ENCODE data around the gene ANKRD26.
"Not testable (repeated sequence)": the region's sequence is repeated elsewhere in the genome, so short reads cannot be mapped to it uniquely, and the experiment has no call there.

Gene ANKRD26

DNA sequence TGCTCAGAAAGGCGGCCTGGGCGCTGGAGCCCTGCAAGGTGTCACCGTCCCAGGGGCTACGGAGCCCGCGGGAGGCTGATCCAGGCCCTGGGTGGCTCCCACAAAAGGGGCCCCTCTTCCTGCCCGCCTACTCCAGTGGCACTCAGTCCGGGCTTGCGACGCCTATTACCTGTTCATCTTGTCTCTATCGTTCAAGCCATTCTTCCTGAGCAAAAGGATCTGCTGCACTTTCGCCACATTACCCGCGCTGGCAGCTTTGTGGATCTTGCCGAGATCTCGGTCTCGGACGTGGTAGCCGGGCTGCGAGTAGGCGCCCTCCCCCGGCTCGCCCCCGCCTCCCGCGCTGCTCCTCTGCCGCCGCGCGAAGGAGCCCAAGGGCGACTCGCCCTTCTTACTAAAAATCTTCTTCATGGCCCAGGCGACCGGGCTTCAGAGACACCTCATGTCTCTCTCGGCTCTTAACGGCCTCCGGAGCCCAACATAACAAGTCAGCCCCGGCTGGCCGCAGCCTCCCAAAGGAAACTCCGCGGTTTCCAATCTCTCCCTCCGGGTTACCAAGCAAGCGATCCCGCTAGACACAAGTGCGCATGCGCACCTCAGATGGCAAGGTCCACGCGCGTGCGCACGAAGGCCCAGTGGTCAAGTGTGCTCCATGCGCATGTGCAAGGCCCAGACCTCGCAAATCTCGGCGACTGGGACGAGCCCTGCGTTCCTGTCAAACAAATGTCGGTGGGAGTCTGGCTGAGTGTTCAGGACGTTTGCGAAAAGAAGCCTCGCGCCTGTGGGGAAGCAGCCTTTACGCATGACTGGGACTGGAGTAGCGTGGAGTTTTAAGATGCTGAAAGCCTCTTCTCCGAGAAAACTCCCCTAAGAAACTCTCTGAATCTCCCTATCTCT, at the start of gene ANKRD26:
Gene ANKRD26 (minus strand): TSS at position 579 of the 897 bp plus-strand sequence. CDS start 168 bp downstream, at position 411.
- DNase-seq, result peak; percentile 93

DNA sequence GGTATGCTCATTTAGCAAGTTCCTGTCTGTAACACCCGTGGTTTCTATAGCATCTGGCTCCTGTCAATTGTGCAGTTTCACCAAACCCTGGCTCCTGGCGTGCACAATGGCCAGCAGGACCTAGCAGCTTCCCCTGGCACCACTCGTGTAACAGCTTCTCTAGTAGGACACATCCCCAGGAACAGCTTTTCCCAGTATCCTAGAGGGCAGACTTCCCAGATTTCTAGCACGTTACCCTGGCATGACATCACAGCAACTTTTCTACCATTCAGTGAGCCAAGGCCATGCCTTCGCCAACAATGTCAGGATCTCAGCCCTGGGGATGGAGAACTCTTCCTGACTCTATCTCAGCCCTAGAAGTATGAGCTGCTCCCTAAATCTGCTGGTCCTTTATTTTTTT, 47.4 kb upstream of the ANKRD26 start:
- DNase-seq, result no peak

DNA sequence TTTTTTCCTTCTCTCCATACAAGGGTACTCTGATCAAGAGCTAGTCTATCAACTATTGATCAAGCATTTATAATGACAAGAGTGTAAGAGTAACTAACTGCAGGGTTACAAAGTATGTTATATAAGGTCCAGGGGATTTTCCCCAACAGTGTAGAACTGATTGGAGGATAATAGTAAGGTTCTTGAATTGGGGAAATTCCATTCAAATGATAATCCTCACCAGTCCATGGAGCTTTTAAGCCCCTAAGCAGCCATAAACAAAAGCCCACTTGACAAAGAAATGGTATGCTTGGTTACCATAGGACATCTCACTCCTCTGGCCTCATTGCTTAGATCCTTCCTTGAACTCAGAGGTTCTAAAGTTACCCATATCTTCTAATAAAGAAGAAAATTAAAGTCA, 45.6 kb upstream of the ANKRD26 start:
- DNase-seq, result no peak

DNA sequence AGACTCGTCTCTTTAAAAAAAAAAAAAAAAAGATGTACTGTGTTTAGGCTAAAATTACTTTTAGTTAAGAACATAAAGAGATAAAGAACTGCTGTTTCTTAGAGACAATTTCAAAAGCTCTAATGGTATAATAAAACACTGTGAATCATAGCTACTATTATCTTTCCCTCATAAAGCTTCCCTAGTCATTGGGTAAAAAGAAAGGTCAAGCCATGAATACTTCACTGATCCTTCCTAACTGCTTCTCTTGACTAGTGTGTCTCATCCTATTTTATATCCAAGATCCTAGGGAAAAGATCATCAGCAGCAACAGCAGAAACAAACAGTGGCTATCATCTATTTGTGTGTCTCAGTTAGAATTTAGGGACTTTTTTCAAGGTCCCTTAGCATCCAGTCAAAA, 43.4 kb upstream of the ANKRD26 start:
- no peak for DNase-seq

DNA sequence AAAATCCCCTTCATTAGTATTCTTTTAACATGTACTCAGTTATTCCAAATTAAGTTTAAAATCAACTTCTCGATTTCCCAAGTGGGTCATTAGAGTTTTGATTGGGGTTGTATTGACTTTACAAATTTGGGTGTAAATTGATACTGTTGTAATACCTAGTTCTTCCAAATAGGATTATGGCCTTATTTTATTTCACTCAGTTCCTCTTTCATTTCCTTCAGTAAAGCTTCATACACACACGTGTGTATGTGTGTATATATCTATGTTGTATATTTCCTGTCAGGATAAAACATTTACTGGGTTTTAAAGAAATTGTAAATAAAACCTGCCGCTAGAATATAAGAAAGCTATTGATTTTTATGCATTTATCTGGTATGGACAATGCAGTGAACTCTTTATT, 38.0 kb upstream of the ANKRD26 start:
- no peak for DNase-seq

DNA sequence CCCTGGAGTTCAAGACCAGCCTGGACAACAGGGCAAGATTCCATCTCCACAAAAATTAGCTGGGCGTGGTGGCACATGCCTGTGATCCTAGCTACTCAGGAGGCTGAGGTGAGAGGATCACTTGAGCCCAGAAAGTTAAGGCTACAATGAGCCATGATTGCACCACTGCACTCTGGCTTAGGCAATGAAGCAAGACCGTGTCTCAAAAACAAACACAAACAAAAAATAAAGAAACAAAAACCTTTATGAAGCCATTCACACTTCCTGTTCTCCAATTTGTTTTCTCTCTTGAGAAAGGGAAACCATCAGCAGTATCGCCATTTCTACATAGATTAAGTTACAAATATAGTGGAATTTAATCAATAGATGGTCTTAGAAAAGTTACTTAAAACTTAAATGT, 34.1 kb upstream of the ANKRD26 start:
- no peak for DNase-seq

DNA sequence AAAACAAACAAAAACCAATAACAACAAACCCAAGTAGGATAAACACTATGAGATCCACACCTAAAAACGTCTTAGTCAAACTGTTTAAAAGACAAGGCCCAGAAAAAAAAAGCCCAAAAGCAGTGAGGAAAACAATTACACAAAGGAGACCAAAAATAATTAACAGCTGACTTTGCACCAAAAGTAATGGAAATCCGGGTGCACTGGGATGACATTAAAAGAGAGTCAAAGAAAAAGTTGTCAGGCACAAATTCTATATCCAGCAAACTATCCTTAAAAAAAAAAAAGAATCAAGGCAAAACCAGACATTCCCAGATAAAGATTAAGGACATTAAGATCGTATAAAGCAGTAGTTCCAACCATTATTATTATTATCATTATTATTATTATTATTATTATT, 7.9 kb upstream of the ANKRD26 start:
- no peak for DNase-seq

DNA sequence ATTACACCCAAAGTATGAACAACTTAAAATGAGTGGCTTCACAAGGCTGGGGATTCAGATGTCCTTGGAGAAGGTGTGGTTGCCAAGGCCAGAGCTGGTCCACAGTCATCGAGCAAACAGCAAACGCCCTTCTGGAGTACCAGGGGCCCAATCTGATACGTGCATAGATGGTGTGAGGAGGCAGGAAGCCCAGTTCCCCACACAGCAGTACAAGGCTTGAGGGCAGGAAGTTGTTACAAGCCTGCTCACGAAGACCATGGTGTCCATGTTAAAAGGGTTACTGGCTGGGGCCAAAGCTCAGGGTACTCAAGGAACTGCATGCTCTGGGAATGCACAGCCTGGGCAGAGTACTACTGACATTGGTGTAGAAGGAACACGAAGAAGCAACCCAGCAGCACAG, 4.6 kb upstream of the ANKRD26 start:
- no peak for DNase-seq

DNA sequence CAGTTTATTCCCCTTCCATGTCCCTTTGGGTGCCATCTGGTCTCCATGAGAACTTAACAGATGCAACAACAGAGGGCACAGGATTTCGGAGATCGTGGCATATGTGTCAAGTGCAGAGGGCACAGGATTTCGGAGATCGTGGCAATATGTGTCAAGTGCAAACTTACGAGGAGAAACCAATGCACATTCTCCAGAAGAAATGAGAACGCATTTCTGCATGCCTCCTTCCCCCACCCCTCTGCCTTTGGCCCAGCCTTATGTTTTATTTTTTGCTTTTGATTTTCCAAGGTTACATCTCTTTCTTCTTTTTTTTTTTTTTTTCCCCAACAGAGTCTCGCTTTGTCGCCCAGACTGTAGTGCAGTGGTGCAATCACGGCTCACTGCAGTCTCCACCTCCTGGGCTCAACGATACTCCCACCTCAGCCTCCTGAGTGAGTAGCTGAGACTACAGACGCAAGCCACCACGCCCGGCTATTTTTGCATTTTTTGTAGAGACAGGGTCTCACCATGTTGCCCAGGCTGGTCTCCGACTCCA, 586 bp upstream of the ANKRD26 start:
- peak; percentile 58 for DNase-seq

DNA sequence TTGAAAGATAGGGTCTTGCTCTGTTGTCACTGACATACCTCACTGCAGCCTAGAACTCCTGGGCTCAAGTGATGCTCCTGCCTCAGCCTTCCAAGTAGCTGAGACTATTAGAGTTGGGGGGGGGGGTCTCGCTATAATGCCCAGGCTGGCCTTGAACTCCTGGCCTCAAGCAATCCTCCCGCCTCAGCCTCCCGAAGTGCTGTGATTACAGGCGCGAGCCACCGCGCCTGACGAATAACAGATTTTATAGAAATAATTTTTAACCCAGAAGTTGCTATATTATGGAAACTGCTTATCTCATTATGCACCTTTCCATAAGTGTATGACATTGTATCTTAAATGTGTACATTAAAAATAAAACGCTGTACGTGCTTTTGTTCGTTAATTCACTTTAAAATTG, 846 bp downstream of the ANKRD26 start:
- DNase-seq, result no peak

DNA sequence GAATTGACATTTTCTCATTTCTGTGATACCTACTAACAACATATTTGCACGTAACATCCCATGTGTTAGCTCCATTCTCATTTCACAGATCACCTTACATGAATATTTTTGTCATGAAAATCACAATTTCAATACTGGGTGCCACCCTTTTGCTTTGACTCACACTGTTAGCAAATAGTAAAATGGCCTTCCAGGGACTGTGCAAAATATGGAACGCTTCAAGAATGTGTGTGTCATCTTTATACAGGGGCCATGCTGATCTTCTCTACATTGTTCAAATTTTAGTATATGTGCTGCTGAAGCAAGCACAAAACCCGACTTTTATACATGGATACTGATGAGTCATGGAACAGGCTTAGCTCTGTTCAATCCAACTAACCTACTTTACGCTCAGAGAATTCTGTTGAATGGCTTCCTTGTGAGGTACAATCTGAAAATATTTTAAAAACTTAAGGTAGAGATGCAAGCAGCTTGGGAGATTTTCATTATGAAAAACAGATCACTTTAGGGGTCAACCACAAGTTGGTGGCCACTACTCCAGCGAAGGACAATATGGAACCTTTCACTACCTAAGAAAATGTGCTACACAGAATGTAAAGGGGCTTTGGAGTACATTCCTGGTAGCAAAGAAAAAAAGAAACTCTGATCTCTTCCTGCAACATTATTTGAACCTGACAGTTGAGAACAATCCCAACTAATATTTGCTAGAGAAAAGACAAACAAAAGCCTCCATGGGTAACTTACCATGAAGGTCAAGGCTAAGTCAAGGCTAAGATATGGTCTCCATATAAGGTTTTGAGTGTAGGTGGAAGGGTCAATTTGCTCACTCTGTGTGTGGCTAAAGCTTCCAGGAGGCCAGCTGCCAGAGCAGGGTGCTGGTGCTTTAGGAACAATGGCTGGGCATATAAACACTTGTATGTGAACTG, 11.9 kb downstream of the ANKRD26 start:
- DNase-seq, result no peak

DNA sequence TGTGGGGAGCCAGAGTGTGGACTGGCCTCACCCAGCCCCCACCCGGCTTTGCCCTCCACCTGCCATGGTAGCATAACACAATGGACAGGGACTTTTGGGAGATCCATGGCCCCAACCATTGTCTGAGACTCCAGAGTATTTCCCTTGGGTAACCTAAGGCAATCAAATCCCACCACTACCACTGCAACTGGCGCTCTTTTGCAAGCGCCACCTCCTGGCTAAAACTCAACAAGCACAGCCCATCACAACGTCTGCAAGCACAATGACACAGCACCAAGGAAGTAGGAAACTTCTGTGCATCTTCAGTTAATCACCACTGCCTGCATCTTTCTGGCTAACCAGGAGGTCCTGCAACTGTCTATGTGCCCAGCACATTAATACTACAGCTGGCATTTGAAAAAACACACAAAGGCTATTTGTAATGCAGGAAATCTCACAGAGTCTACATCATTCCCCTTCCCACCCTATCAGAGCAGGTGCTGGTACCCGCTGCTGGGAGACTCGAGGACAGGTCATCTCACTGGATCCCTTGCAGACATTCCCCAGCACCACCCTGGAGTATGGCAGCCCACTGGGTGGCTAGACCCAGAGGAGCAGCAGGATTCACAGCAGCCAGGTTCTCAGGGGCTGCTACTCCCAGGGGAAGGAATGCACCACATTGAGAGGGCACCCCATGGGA, 27.7 kb downstream of the ANKRD26 start:
- DNase-seq, result no peak

DNA sequence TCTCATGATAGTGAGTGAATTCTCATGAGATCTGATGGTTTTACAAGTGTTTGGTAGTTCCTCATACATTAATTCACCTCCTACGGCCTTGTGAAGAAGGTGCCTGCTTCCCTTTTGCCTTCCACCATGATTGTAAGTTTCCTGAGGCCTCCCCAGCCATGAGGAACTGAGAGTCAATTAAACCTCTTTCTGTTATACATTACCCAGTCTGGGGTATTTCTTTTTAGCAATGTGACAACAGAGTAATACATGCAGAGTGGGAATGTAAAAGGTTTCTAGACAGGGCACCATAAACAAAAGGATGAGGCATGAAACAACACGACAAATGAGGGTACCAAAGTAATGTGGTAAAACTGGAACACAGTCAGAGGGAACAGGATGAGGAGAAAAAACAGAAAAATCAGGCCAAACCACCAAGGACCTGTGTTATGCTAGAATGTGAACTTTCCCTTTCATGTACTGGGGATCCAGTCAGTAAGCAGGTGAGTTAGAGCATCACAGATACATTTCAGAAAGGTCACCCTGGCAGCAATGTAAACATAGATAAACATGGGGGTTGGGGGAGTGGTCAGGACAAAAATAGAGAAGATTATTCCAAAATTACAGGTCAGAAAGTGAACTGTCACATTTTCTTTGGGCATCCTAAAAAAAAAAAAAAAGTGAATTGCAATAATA, 31.9 kb downstream of the ANKRD26 start:
- no peak for DNase-seq

DNA sequence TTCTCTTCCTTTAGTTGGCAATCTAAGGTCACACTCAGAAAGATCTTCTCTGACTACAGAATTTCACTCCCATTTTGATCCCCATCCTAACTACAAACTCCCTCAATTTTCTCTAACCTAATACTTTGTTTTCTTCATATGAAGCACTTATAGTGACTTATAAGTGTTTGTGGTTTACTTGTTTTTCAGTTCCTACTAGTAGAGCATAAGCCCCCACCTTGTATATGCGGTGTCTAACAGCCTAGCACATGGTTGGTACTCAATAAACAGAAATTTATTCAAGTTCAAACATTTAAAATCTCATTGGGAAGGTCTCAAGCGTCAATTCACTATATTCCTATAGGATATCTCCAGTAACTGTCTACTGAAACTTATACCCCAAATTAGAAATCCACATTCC, 35.2 kb downstream of the ANKRD26 start:
- no peak for DNase-seq

DNA sequence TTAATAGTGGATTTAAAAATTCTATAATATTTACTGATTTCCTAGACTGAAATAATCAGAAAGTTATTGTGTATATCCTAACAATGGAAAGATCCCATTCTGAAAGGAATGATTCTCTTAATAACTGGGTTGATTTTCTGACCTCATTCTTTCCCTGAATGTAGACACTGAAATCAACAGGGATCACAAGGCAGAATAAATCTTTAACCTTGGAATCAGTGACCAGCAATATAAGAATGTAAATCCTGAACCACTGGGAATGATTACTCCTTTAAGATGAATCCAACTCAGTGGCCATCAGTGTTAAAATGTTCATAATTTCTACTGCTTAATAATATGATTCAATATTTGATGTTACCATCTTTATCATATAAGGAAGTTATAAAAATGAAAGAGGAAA, 47.6 kb downstream of the ANKRD26 start:
- DNase-seq, result no peak

DNA sequence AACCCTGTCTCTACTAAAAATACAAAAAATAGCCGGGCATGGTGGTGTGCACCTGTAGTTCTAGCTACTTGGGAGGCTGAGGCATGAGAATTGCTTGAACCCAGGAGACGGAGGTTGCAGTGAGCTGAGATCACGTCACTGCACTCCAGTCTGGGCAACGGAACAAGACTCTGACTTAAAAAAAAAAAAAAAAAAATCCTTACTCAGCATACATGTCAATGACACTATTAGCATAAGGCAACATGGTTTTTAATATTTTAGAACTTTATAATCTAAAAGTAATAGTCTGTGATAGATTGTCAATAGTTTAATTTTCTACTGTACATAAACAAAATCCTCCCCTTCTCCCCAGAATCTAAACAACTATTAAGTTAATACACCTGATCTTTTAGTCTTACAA, 55.0 kb downstream of the ANKRD26 start:
- not testable (repeated sequence) for DNase-seq

DNA sequence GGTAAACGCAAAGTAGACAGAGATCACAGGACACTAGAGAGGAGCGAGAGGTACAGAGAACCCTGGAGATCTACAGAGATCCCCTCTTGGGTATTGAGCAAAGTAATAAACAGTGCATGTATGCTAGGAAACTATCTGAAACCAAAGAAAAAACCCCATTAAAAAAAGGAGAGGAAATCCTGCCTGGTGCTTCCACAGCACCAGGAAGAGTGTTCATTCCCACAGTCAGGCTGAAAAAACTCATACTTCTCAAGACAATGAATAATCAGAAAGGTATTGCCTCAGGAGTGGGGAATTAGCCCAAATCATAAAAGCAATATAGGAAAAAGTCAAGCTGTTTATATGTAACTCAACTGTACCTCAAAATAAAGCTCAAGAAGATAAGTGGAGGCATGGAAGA, 59.1 kb downstream of the ANKRD26 start:
- DNase-seq, result no peak

DNA sequence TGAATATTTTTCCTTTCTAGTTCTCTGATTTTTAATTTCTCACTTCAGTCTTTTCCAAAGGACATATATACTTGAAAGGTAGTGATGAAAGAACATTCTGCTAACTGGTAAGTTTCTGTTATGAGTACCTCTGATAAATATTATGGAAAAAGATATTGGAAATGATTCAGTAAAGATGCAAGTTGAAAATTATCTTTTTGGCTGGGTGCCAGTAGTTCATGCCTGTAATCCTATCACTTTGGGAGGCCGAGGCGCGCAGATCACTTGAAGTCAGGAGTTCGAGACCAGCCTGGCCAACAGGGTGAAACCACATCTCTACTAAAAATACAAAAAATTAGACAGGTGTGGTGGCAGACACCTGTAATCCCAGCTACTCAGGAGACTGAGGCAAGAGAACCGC, 62.1 kb downstream of the ANKRD26 start:
- DNase-seq, result no peak

DNA sequence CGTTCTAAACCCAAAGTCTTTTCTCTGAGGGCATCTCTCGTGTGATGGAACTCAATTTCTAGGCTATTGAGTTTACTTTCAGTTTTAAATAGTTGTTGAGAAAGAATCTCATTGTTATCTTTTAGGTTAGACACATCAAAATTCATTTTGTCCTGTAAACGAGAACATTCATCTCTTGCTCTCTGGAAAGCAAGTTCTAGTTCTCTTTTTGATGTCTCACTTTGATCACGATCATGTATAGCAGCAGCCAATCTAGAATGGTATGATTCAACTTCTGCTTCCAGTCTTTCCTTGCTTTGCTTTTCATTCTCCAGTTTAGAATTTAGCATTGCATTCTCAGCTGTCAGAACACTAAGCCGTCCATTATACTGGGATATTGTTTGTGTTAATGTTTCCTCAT, 65.1 kb downstream of the ANKRD26 start:
- DNase-seq, result no peak

DNA sequence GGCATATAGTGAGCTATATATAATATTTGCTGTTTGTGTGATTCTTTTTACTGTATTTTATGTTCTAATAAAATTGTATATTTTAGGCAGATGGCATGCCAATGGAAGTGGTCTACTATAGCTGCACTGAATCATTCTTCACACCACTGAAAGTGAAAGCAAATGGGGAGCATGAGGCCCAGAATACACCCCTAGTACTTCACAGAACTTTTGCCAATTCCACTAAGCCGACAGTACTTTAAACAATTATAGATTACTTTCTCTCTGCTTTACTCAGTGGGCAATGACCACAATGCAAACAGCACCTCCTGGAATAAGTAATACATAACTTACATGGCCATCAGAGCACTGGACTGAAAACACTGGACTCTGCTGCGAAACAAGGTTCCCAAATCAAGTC, 70.2 kb downstream of the ANKRD26 start:
- DNase-seq, result no peak

DNA sequence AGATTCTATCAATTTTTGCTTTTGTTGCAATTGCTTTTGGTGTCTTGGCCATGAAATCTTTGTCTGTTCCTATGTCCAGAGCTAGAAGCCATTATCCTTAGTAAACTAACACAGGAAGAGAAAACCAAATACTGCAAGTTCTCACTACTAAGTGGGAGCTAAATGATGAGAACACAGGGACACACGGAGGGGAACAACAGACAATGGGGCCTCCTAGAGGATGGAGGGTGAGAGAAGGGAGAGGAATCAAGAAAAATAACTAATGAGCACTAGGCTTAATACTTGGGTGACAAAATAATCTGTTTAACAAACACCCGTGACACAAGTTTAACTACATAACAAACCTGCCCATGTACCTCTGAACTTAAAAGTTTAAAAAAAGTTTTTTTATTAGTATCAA, 78.2 kb downstream of the ANKRD26 start:
- no peak for DNase-seq

DNA sequence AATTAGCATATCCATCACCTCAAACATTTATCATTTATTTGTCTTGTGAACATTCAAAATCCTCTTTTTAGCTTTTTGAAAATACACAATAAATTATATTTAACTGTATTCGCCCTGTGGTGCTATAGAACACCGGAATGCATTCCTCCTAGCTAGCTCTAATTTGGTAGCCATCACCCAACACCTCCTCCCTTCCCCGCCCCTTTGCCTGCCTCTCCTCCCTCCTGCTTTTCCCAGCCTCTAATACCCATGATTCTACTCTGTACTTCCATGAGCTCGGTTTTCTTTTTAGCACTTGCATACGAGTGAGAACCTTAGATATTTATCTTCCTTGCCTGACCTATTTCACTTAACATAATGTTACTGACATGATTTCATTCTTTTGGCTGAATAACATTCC, 80.1 kb downstream of the ANKRD26 start:
- DNase-seq, result no peak

DNA sequence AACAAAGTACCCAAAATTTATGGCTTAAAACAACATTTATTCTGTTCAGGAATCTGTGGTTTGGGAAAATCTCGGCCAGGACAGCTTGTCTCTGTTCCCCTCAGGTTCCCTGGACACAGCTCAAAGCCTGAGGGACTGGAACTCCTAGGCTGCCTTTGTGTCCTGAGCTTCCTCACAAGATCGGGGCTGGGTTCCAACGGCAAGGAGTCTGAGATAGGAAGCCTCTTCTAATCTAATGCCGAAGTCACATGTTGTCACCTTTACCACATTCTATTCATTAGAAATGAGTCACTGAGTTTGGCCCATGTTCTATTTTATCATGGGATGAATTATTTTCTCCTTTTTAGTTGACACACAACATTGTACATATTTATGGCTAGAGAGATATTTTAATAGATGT, 80.5 kb downstream of the ANKRD26 start:
- no peak for DNase-seq
